Mucosa of gallbladder (tissue), 1 donor: ENCODE results near the gene CCDC27. TPM values are rescaled to one million over a fixed set of nuclear protein-coding genes. Genes with fewer than 3 reads are reported as not detected.
A peak's percentile ranks its signal among the peaks of the same experiment; 100 is the strongest.

Source experiments
- DNase-seq: peaks from one replicate; pipeline ENCODE4 v3.0.0-alpha.2; 2020; ENCODE audit warnings: low spot score
- total RNA-seq: library from RNA; stranded (reverse); gene quantifications from one replicate; pipeline ENCODE4 v1.2.1, GENCODE V29; 2021
- donor health status: DM: no; HTN: no; CAD: no.

The CCDC27 gene
- total RNA-seq, 1 donor from 2014 or later = not detected

DNA sequence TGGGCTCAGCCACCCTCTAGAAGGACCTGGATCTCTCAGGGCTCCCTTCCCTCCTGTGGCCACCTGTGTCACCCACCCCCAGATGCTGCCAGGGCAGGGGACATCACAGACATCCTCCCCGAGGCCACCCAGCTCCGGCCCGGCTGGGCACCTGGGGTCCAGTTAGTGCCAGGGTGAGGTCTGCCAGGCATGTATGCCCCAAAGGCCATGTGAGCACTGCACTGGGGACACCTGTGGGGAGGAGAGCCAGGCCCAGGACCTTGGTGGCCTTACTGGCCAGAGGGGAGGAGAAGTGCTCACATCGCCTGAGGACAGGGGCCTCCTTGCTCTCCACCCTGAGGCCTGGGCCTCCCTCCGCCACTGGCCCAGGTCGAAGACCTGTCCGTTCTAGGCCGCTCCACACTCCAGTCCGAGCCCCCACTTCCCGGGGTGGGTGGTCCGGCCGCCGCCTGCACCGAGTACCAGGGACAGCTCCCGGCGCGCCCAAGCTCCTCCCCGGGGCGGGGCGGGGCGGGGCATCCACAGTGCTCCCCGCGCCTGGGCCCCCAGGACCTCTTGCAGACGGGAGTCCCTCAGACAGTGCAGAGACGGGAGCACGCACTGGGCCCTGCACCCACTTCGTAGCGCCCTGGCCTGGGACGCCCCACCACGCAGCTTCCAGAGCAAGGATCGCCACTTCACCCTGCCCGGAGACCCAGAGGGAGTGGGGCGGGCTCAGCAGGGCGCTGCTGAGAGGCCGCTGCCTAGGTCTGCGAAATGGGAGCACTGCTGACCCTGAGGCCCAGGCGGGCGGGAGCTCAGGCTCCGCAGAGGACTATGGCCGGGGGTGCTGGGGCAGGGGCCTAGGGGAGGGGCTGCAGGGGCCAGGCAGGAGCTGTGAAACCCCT is 34.3 kb upstream of the CCDC27 start:
- no peak for DNase-seq

DNA sequence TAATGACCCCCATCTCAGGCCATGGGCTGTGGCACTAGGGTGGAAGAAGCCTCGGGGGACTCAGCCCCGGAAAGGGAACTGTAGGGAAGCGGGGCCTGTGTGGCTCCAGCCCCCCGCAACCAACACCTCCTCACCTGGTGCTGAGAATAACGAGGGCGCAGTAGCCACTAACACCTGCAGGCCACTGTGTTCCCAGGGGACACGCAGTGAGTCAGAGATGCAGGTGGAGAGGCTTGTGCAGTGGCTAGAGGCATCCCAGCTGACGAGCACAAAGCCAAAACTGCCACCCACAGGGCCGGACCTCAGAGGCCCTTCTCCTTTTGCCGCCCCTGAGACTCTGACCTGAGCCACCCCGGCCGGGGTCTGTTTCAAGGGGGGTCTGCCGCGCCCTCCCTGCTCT is 33.5 kb upstream of the CCDC27 start:
- DNase-seq = no peak

GRCh38 chr1:3721955-3722465 is 30.2 kb upstream of the CCDC27 start:
- DNase-seq = no peak

- no peak for DNase-seq
These were observed 29.4 kb upstream of the CCDC27 start for GRCh38 chr1:3722846-3723245.

DNA sequence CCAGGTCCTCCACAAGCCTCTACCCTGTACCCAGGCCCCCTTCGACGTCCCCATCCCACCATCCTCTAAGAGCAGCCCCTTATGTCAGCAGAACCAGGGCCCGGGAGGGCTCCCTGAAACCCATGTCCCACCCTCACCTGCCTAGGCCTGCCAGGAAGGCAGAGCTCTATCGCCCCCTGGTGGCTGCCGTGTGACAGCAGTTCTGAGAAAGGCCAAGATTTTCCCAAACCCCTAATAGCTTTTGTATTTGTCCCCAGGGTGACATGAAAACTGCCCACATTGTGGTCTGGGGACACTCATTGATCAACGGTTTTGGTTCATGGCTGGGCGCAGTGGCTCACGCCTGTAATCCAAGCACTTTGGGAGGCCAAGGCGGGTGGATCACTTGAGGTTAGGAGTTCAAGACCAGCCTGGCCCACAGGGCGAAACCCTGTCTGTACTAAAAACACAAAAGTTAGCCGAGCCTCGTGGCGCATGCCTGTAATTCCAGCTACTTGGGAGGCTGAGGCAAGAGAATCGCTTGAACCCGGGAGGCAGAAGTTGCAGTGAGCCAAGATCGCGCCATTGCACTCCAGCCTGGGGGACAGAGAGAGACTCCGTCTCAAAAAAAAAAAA is 27.7 kb upstream of the CCDC27 start:
- peak; percentile 58 for DNase-seq

- no peak for DNase-seq
These were observed 26.9 kb upstream of the CCDC27 start for GRCh38 chr1:3725366-3725765.

- DNase-seq = no peak
These were observed 25.0 kb upstream of the CCDC27 start for GRCh38 chr1:3727042-3727824.

- DNase-seq = no peak
These were observed 24.1 kb upstream of the CCDC27 start for GRCh38 chr1:3727825-3728776.

DNA sequence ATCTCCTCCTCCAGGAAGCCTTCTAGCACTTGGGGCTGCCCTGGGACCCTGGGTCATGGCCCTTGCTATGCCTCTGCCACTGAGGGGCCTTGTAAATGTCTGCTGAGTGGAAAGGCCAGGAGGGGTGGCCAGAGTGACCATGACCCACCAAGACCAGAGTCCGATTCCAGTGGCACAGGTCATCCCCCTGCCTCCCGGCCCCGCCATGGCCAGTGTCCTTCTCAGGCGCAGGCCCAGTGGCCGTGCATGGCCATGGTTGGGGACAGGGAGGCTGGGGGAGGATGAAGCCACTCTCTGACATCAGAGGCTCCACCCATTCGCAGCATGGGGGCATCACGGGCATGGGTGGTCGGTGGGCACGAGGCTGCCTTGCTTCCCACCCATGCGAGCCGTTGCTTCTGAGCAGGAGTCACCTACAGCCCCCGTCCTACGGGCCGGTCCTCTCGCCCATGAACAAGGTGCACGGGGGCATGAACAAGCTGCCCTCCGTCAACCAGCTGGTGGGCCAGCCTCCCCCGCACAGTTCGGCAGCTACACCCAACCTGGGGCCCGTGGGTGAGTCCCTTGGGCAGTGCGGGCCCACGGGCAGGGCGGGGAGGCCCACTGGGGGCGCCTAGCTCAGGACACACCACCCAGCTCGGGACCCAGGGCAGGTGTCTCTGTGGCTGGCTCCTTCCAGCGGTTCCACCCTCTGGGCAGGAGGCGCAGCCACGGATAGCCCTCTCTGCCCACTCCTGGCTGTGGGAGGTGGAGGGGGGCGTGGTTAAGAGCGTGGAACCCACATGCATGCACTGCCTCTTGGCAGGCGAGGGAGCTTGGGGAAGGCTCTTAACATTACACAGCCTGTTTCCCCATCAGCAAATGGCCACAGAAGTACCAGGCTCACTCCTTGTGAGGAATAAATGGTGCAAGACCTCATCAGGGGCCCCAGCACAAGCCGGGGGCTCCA is 22.4 kb upstream of the CCDC27 start:
- no peak for DNase-seq

DNA sequence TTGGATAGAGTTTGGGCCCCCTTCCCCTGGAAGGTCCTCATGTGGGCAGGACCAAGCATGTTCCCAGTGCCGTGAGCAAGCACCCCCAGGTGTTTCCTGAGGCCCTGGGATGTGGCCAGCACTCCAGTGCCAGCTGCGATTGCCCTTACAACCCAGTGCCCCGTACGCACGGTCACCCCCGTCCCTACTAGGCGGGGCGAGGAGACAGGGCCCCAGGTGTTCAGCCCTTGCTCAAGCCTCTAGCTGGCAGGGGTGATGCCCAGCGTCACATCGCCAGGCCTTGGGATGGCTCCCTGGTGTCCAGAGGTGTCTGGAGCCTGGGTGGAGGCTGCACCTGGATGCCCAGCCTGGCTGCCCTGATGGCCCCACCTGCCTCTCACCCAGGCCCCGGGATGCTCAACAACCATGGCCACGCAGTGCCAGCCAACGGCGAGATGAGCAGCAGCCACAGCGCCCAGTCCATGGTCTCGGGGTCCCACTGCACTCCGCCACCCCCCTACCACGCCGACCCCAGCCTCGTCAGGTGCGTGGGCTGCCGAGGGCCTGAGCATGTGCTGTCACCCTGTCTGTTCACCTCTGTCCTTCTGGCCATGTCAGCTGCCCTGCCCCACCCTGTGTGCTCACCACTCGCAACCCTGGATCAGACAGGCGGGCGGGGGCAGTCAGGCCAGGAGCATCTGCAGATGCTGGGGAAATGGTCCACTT is 21.6 kb upstream of the CCDC27 start:
- no peak for DNase-seq

DNA sequence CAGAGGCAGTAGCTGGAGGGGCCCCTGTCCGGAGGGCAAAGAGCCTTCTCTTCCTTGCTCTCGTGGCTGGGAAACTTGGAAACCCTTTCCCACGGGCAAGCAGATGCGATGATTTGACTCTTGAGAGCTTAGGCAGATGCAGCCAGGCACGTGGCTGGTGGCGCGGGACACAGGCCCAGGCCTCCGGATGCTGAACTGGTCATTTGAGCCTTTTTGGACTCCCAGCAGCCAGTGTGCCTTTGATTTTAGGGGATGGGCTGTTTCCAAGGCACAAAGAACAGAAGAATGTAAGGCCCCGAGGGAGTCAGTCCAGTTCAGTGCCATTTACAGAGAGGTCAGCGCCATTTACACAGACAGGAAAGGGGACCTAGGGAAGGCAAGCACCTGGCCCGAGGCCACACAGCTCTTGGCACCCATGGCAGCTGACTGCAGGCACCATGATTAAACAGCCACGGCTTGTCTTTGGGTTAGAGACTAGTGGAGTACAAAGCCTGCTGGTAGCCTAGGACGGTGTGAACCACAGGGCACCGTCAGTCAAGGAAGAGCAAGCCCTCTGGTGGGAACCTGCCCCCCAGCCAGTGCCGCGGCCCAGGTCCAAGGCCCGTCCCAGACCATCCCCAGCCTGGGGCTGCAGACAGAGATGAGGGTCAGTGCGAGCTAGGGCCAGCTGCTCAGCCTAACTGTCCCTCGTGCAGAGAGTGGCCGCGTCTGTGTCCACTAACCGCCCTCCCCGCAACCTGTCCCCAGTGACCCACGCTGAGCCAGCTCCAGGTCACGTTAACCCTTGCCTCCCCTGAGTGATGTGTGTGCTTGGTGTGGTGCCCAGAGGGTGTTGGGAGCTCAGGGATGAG is 20.4 kb upstream of the CCDC27 start:
- no peak for DNase-seq

DNA sequence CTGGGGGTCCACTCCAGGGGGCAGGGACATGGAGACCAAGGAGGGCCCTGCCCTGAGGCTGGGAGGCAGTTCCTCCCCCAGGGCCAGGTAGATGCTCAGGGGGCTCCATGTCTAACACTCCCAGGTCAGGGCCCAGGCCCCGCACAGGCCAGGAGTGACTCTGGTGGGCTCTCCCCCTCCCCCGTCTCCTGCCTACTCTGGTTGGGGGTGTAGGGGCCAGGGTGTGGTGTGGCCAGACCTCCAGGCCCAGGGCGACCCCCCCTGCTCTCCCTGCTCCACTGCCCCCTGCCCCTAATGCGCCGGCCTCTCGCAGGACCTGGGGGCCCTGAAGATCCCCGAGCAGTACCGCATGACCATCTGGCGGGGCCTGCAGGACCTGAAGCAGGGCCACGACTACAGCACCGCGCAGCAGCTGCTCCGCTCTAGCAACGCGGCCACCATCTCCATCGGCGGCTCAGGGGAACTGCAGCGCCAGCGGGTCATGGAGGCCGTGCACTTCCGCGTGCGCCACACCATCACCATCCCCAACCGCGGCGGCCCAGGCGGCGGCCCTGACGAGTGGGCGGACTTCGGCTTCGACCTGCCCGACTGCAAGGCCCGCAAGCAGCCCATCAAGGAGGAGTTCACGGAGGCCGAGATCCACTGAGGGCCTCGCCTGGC is 19.7 kb upstream of the CCDC27 start:
- no peak for DNase-seq

GRCh38 chr1:3733094-3733882 is 19.0 kb upstream of the CCDC27 start:
- DNase-seq = no peak

GRCh38 chr1:3733883-3734589 is 18.2 kb upstream of the CCDC27 start:
- DNase-seq = no peak

DNA sequence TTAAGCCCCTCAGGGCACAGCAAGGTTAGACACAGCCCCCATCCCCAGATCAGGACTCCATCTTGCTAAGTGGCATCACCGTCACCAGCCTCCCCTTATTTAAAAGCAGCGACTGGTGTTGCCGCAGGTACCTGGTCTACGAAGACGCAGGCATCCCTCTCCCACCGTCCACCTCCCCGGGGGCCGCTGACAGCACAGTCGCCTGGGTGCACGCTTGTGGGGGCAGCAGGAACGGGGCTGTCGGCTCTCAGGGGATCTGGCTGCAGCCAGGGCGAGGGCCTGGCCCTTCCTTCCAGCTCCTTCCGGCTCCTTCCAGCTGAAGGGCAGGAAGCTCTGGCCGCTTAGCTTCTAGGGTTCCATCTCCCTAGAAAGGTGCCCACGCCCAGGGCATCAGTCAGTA is 17.6 kb upstream of the CCDC27 start:
- no peak for DNase-seq

DNA sequence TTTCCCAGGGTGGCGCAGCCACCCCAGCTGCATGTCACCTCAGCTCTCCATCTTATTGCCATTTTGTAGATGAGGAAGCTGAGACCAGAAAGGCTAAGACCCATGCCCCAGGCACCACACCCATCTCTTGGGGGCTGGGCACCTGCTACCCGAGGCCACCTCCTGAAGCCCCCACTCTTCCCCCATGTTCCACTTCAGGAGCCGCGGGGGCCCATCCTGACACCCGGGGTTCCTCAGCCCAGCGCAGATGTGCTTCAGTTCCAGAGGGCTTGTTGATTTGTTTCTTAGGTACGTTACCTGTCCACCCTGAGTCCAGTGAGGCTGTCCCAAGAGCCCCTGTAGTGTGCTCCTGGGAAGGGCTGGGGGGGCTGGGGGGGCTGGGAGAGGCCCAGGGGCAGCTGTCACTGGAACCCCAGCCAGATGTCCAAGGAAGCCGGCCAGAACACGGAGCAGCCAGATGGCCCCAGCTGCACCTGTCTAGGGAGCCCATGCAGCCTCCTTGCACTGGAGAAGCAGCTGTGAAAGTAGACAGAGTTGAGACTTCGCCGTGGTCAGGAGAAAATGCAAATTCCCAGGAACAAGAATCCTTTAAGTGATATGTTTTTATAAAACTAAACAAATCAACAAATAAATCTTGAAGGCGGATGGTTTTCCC is 17.1 kb upstream of the CCDC27 start:
- no peak for DNase-seq
